Endothelial cell of umbilical vein (primary cell): ENCODE measurements around the gene MARK2. TPM values are rescaled to one million over a fixed set of nuclear protein-coding genes. Genes with fewer than 3 reads are reported as not detected.

Experiments
- BruUV-seq: library from RNA; stranded (reverse); fragments of 400-500 nt; replicated peaks from 2 replicates; lab custom pipeline; 2021; lab: Mats Ljungman, UMichigan
- CTCF ChIA-PET: fragments of 300-600, 350-600 bp; sonication (Branson Sonifier 250); formaldehyde crosslinking; loops from one replicate; lab custom pipeline; 2021; ENCODE audit warnings: antibody characterized with exemption, inconsistent platforms; lab: Charles Lee
- POLR2A ChIA-PET: fragments of 300-600, 350-600 bp; sonication (Branson Sonifier 250); formaldehyde crosslinking; loops from one replicate; lab custom pipeline; 2021; ENCODE audit warnings: antibody characterized with exemption, inconsistent platforms; lab: Charles Lee
- DNase-seq: peaks from one replicate; pipeline ENCODE4 v3.0.0-alpha.2; 2011; ENCODE audit warnings: low read depth, low spot score
- FAIRE-seq: peaks from 2 replicates; lab custom pipeline; 2011; peaks lifted over from hg19 to GRCh38; lab: Jason Lieb, UNC
- H2AFZ ChIP-seq: 2 replicates; pipeline ENCODE4 v1.6.0; 2012; ENCODE audit warnings: low read depth, low read length, control low read depth, inconsistent platforms
- H3K27ac ChIP-seq: 2 replicates; pipeline ENCODE4 v1.5.1; 2011; ENCODE audit warnings: low read depth, mild to moderate bottlenecking, control low read depth, low read length, moderate library complexity; ENCODE audit not compliant: insufficient read depth
- H3K27me3 ChIP-seq, 2 experiments: 2 replicates each; pipeline versions ENCODE4 v1.6.0 to v1.6.1; 2011; ENCODE audit warnings: low read length in 2 of 2, mixed read lengths in 1 of 2; ENCODE audit not compliant: control insufficient read depth in 2 of 2, insufficient read depth in 2 of 2
- H3K36me3 ChIP-seq, 2 experiments: 2 replicates in 1 of 2; 3 replicates in 1 of 2; pipeline ENCODE4 v1.5.1; 2011; ENCODE audit warnings: low read length in 2 of 2, mild to moderate bottlenecking in 1 of 2, moderate library complexity in 1 of 2; ENCODE audit not compliant: control insufficient read depth in 2 of 2, insufficient read depth in 2 of 2; ENCODE audit errors: extremely low read depth in 1 of 2
- H3K4me1 ChIP-seq: 3 replicates; pipeline ENCODE4 v1.5.1; 2011; ENCODE audit warnings: mild to moderate bottlenecking, low read length; ENCODE audit not compliant: control insufficient read depth, insufficient read depth; ENCODE audit errors: extremely low read depth
- H3K4me2 ChIP-seq: 2 replicates; pipeline ENCODE4 v1.6.1; 2011; ENCODE audit warnings: low read length, control low read depth, mixed read lengths; ENCODE audit not compliant: insufficient read depth
- H3K4me3 ChIP-seq, 3 experiments: fragments of 200-600 bp in 1 of 3; sonication (generic), shearing (Covaris generic) in 1 of 3; replicated peaks in 1 of 3; 2 replicates each; pipeline ENCODE4 v1.5.1; 2011 to 2016; ENCODE audit warnings: control low read depth in 3 of 3, low read length in 3 of 3, mild to moderate bottlenecking in 2 of 3, inconsistent platforms in 1 of 3, low read depth in 1 of 3, moderate library complexity in 1 of 3; ENCODE audit not compliant: insufficient read depth in 1 of 3
- H3K79me2 ChIP-seq: 2 replicates; pipeline ENCODE4 v1.6.0; 2012; ENCODE audit warnings: low read length, inconsistent platforms; ENCODE audit not compliant: control insufficient read depth, insufficient read depth
- H3K9ac ChIP-seq: replicated peaks from 2 replicates; pipeline ENCODE3; 2011; ENCODE audit warnings: low read length, control low read depth; ENCODE audit not compliant: insufficient read depth; ENCODE audit errors: extremely low read depth
- H3K9me1 ChIP-seq: replicated peaks from 3 replicates; pipeline ENCODE4 v1.6.0; 2011; ENCODE audit warnings: mild to moderate bottlenecking, low read length; ENCODE audit not compliant: control insufficient read depth, insufficient read depth; ENCODE audit errors: extremely low read depth
- H3K9me3 ChIP-seq: replicated peaks from 2 replicates; pipeline ENCODE4 v1.5.1; 2012; ENCODE audit warnings: low read length, inconsistent platforms; ENCODE audit not compliant: control insufficient read depth, insufficient read depth
- H4K20me1 ChIP-seq: replicated peaks from 2 replicates; pipeline ENCODE3; 2011; ENCODE audit warnings: mild to moderate bottlenecking, low read length; ENCODE audit not compliant: control insufficient read depth, insufficient read depth; ENCODE audit errors: extremely low read depth
- EZH2 ChIP-seq: IDR thresholded peaks from 2 replicates; pipeline ENCODE4 v1.6.1; 2012; ENCODE audit warnings: borderline replicate concordance, low read depth, mild to moderate bottlenecking, moderate library complexity, low read length, inconsistent platforms; ENCODE audit not compliant: severe bottlenecking
- FOS ChIP-seq: IDR thresholded peaks from 2 replicates; pipeline ENCODE4 v1.6.1; 2011; ENCODE audit warnings: mild to moderate bottlenecking, low read length, moderate library complexity, borderline replicate concordance; ENCODE audit not compliant: insufficient read depth
- GATA2 ChIP-seq: IDR thresholded peaks from 2 replicates; pipeline ENCODE4 v1.7.0; 2011; ENCODE audit warnings: low read depth, mild to moderate bottlenecking, moderate library complexity, mixed read lengths, low read length; ENCODE audit not compliant: insufficient read length, insufficient read depth
- JUN ChIP-seq: IDR thresholded peaks from 2 replicates; pipeline ENCODE4 v1.6.1; 2011; ENCODE audit warnings: borderline replicate concordance, low read depth; ENCODE audit not compliant: insufficient read length, insufficient read depth
- MYC ChIP-seq: IDR thresholded peaks from one replicate; pipeline ENCODE4 v1.6.1; 2011; ENCODE audit warnings: mild to moderate bottlenecking, low read depth, low read length
- POLR2A ChIP-seq: IDR thresholded peaks from 2 replicates; pipeline ENCODE4 v1.6.1; 2012; ENCODE audit warnings: low read depth, mild to moderate bottlenecking, control low read depth, low read length
- POLR2AphosphoS5 ChIP-seq: IDR thresholded peaks from 2 replicates; pipeline ENCODE4 v1.6.1; 2012; ENCODE audit warnings: low read depth, mild to moderate bottlenecking, control low read depth, low read length, moderate library complexity; ENCODE audit not compliant: insufficient read depth
- dilution Hi-C: fragments of 300-500 bp; cut with MboI; formaldehyde crosslinking; loops from one replicate; pipeline ENCODE4 v1.15.0; 2019; ENCODE audit warnings: low sequenced_read_pairs; ENCODE audit not compliant: extremely low pct_ligation_motif_present
- intact Hi-C: fragments of 100-400 bp; cut with micrococcal nuclease; formaldehyde crosslinking; loops from one replicate; pipeline ENCODE4 v1.10.0; 2022
- polyA plus RNA-seq, 4 experiments: library from polyadenylated mRNA; depleted of rRNA in 3 of 4; stranded (reverse) in 3 of 4; unstranded in 1 of 4; fragments of >200 nt; gene quantifications; 2 replicates each; pipeline versions ENCODE4 v1.2.1 to v1.2.3, GENCODE V29; 2011 to 2012; ENCODE audit warnings: missing spikeins in 1 of 4
- total RNA-seq: library from RNA; stranded (reverse); gene quantifications from 2 replicates; pipeline ENCODE4 v1.2.3, GENCODE V29; 2021
- TF ChIP-seq, protein P1 (sequence below), 2 donors: IDR thresholded peaks; 1 replicate in 1 of 2; 2 replicates in 1 of 2; pipeline ENCODE4 v1.5.1; 2011; ENCODE audit warnings: low read length in 2 of 2, mild to moderate bottlenecking in 2 of 2, moderate library complexity in 2 of 2, control low read depth in 1 of 2, inconsistent platforms in 1 of 2, low read depth in 1 of 2; ENCODE audit not compliant: insufficient read depth in 1 of 2; ENCODE audit errors: extremely low read depth in 1 of 2
- TF ChIP-seq, protein P2 (sequence below): IDR thresholded peaks from 2 replicates; pipeline ENCODE4 v1.6.1; 2011; ENCODE audit not compliant: insufficient read depth, insufficient read length

MARK2 gene
- total and polyA plus RNA-seq, 2 donors (not counting 3 experiments of a cell fraction or from before 2014, with no cell fraction given), result 16.6 to 34.7 TPM

DNA sequence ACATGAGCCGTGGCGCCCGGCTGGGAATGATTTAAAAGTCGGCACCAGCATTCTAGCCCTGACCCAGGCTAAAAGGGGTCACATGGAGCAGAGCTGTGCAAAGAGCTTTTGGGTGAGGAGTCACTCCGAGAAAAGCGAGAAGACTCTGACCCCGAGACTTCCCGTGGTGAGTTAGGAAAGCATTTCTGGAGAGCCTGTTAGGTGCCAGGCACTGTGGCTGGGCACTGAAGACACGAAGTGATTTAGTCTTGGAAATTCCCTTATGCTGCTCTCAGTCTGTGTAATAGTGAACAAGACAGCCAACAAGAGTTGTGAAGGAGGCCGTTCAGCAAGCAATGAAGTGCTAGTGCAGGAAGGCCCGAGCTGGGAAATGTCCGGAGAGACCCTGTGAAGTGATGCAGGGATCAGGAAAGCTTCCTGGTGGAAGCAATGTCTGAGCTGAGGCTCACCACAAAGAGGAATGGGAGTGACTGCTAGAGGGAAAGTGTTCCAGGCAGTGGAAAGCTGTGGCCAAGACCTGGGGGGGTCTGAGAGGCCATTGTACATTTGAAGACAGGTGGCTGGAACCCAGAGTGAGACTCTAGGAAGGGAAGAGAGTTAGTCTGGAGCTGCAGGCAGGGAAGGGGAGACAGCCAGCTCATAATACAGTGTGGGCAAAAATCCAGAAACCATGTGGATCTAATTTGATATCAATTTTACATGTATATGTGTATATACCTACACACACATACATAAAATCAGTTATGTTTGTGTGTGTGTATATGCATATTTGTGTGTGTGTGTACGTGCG is 31.6 kb downstream of the MARK2 start:
- POLR2A ChIA-PET, result no interaction called here
- CTCF ChIA-PET, result interaction anchor here (1.0 to 1.2 kb wide), 2 partner anchors 12 to 32 kb away, joined by 3 to 4 read pairs; partner anchors contain the start of gene MARK2
- dilution Hi-C loops (no loop called here), intact Hi-C loops (no loop called here)
- Histone ChIP-seq H3K9me1 (no peaks in the 10 kb centered on the region), H3K9ac (no peak overlapping the region), H3K9me3 (no peaks in the 10 kb centered on the region), H3K4me1 (peaks cover 17% of the 10 kb centered on the region), H3K27me3 (no peaks in the 10 kb centered on the region), H3K79me2 (peaks cover 67% of the 10 kb centered on the region), H2AFZ (no peak overlapping the region), H3K27ac (no peak overlapping the region), H4K20me1 (no peaks in the 10 kb centered on the region), H3K36me3 (no peaks in the 10 kb centered on the region), H3K4me3 (no peak overlapping the region), H3K4me2 (no peak overlapping the region)
- FAIRE-seq (no peak), DNase-seq (no peak)
- TF ChIP-seq, protein P1, sequence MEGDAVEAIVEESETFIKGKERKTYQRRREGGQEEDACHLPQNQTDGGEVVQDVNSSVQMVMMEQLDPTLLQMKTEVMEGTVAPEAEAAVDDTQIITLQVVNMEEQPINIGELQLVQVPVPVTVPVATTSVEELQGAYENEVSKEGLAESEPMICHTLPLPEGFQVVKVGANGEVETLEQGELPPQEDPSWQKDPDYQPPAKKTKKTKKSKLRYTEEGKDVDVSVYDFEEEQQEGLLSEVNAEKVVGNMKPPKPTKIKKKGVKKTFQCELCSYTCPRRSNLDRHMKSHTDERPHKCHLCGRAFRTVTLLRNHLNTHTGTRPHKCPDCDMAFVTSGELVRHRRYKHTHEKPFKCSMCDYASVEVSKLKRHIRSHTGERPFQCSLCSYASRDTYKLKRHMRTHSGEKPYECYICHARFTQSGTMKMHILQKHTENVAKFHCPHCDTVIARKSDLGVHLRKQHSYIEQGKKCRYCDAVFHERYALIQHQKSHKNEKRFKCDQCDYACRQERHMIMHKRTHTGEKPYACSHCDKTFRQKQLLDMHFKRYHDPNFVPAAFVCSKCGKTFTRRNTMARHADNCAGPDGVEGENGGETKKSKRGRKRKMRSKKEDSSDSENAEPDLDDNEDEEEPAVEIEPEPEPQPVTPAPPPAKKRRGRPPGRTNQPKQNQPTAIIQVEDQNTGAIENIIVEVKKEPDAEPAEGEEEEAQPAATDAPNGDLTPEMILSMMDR (IDR thresholded peaks at IDR 0.05; ENCODE audit: extremely low read depth in 1 of 2, insufficient read depth in 1 of 2, low read depth in 1 of 2, low read length in 2 of 2), result no peak
- TF ChIP-seq FOS (no peak), POLR2AphosphoS5 (no peak), GATA2 (no peak), EZH2 (no peak), MYC (no peak), JUN (no peak), POLR2A (no peak)
- TF ChIP-seq, protein P2, sequence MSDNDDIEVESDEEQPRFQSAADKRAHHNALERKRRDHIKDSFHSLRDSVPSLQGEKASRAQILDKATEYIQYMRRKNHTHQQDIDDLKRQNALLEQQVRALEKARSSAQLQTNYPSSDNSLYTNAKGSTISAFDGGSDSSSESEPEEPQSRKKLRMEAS, result no peak
- no TSS peak for BruUV-seq
